ENCODE data around the gene SRSF10.
"Not testable (repeated sequence)": the region's sequence is repeated elsewhere in the genome, so short reads cannot be mapped to it uniquely, and the experiment has no call there.

The SRSF10 gene

GRCh38 chr1:23997812-23998211 is 17.7 kb upstream of the SRSF10 start:
- TF ChIP-seq CTCF (IDR thresholded peaks at IDR 0.05; ENCODE audit: low read depth, low read length), result no peak
- no peak for TF ChIP-seq EZH2phosphoT487 (IDR thresholded peaks at IDR 0.05; ENCODE audit: low read depth)
- no peaks in the 10 kb centered on the region for H3K79me2 ChIP-seq (ENCODE audit: low read length)
- H3K27ac ChIP-seq (ENCODE audit: low read length), result no peak overlapping the region
- no peaks in the 10 kb centered on the region for H3K4me1 ChIP-seq (ENCODE audit: low read length)
- H4K20me1 ChIP-seq (ENCODE audit: insufficient read depth, low read length), result no peaks in the 10 kb centered on the region
- no peak overlapping the region for H3K4me2 ChIP-seq (ENCODE audit: low read length)
- H3K4me3 ChIP-seq (ENCODE audit: low read length), result no peak overlapping the region
- H2AFZ ChIP-seq (ENCODE audit: low read depth, low read length), result no peak overlapping the region
- H3K36me3 ChIP-seq (replicated peaks; ENCODE audit: low read depth, low read length), result no peaks in the 10 kb centered on the region
- no peaks in the 10 kb centered on the region for H3K9me3 ChIP-seq (ENCODE audit: insufficient read depth, low read length)
- no peak overlapping the region for H3K9ac ChIP-seq (ENCODE audit: low read length)
- H3K27me3 ChIP-seq (ENCODE audit: low read depth, low read length), result no peaks in the 10 kb centered on the region

GRCh38 chr1:23996700-23997229 is 16.6 kb upstream of the SRSF10 start:
- H3K79me2 ChIP-seq (ENCODE audit: low read length), result no peaks in the 10 kb centered on the region
- H2AFZ ChIP-seq (ENCODE audit: low read depth, low read length), result no peak overlapping the region
- H3K9ac ChIP-seq (ENCODE audit: low read length), result no peak overlapping the region
- H3K4me1 ChIP-seq (ENCODE audit: low read length), result no peaks in the 10 kb centered on the region
- H3K27ac ChIP-seq (ENCODE audit: low read length), result no peak overlapping the region
- H3K4me3 ChIP-seq (ENCODE audit: low read length), result no peak overlapping the region
- H4K20me1 ChIP-seq (ENCODE audit: insufficient read depth, low read length), result no peaks in the 10 kb centered on the region
- no peaks in the 10 kb centered on the region for H3K36me3 ChIP-seq (replicated peaks; ENCODE audit: low read depth, low read length)
- no peak overlapping the region for H3K4me2 ChIP-seq (ENCODE audit: low read length)
- TF ChIP-seq CTCF (IDR thresholded peaks at IDR 0.05; ENCODE audit: low read depth, low read length), result no peak
- no peaks in the 10 kb centered on the region for H3K9me3 ChIP-seq (ENCODE audit: insufficient read depth, low read length)
- H3K27me3 ChIP-seq (ENCODE audit: low read depth, low read length), result no peaks in the 10 kb centered on the region

GRCh38 chr1:23995431-23995837 is 15.3 kb upstream of the SRSF10 start:
- no peaks in the 10 kb centered on the region for H3K79me2 ChIP-seq (ENCODE audit: low read length)
- no peaks in the 10 kb centered on the region for H3K27me3 ChIP-seq (ENCODE audit: low read depth, low read length)

GRCh38 chr1:23992011-23992410 is 11.9 kb upstream of the SRSF10 start:
- not testable (repeated sequence) for H3K4me3 ChIP-seq (ENCODE audit: low read length); H3K79me2 ChIP-seq (ENCODE audit: low read length); H3K4me1 ChIP-seq (ENCODE audit: low read length); H3K9ac ChIP-seq (ENCODE audit: low read length); H3K36me3 ChIP-seq (replicated peaks; ENCODE audit: low read depth, low read length); H3K27ac ChIP-seq (ENCODE audit: low read length); H3K27me3 ChIP-seq (ENCODE audit: low read depth, low read length); H3K4me2 ChIP-seq (ENCODE audit: low read length); H3K9me3 ChIP-seq (ENCODE audit: insufficient read depth, low read length); H4K20me1 ChIP-seq (ENCODE audit: insufficient read depth, low read length); H2AFZ ChIP-seq (ENCODE audit: low read depth, low read length)

More at GRCh38 chr1:23995431-23995837, 15.3 kb upstream of the SRSF10 start:
- H3K4me2 ChIP-seq (ENCODE audit: low read length), result no peak overlapping the region
- no peaks in the 10 kb centered on the region for H3K36me3 ChIP-seq (replicated peaks; ENCODE audit: low read depth, low read length)
- TF ChIP-seq CTCF (IDR thresholded peaks at IDR 0.05; ENCODE audit: low read depth, low read length) (no peak), EZH2phosphoT487 (IDR thresholded peaks at IDR 0.05; ENCODE audit: low read depth) (no peak)
- H3K9me3 ChIP-seq (ENCODE audit: insufficient read depth, low read length), result no peaks in the 10 kb centered on the region
- no peak overlapping the region for H3K27ac ChIP-seq (ENCODE audit: low read length)
- H3K4me3 ChIP-seq (ENCODE audit: low read length), result no peak overlapping the region
- H3K4me1 ChIP-seq (ENCODE audit: low read length), result no peaks in the 10 kb centered on the region
- H3K9ac ChIP-seq (ENCODE audit: low read length), result no peak overlapping the region
- H2AFZ ChIP-seq (ENCODE audit: low read depth, low read length), result no peak overlapping the region
- no peaks in the 10 kb centered on the region for H4K20me1 ChIP-seq (ENCODE audit: insufficient read depth, low read length)

- Histone ChIP-seq H3K27me3 (ENCODE audit: low read depth, low read length) (no peaks in the 10 kb centered on the region), H3K4me2 (ENCODE audit: low read length) (no peak overlapping the region), H4K20me1 (ENCODE audit: insufficient read depth, low read length) (no peaks in the 10 kb centered on the region), H3K4me3 (ENCODE audit: low read length) (no peak overlapping the region), H2AFZ (ENCODE audit: low read depth, low read length) (no peak overlapping the region), H3K36me3 (replicated peaks; ENCODE audit: low read depth, low read length) (no peaks in the 10 kb centered on the region), H3K9ac (ENCODE audit: low read length) (no peak overlapping the region), H3K4me1 (ENCODE audit: low read length) (no peaks in the 10 kb centered on the region), H3K79me2 (ENCODE audit: low read length) (no peaks in the 10 kb centered on the region), H3K9me3 (ENCODE audit: insufficient read depth, low read length) (no peaks in the 10 kb centered on the region), H3K27ac (ENCODE audit: low read length) (no peak overlapping the region)
- no peak for TF ChIP-seq EZH2phosphoT487 (IDR thresholded peaks at IDR 0.05; ENCODE audit: low read depth)
- no peak for TF ChIP-seq CTCF (IDR thresholded peaks at IDR 0.05; ENCODE audit: low read depth, low read length)
Observed at GRCh38 chr1:23989263-23989662, 9.1 kb upstream of the SRSF10 start.

- H3K4me2 ChIP-seq (ENCODE audit: low read length); H3K9ac ChIP-seq (ENCODE audit: low read length); H3K36me3 ChIP-seq (replicated peaks; ENCODE audit: low read depth, low read length); H3K27ac ChIP-seq (ENCODE audit: low read length); H3K4me3 ChIP-seq (ENCODE audit: low read length); H4K20me1 ChIP-seq (ENCODE audit: insufficient read depth, low read length); H3K9me3 ChIP-seq (ENCODE audit: insufficient read depth, low read length); H3K27me3 ChIP-seq (ENCODE audit: low read depth, low read length); H3K4me1 ChIP-seq (ENCODE audit: low read length); H2AFZ ChIP-seq (ENCODE audit: low read depth, low read length); H3K79me2 ChIP-seq (ENCODE audit: low read length): not testable (repeated sequence)
Observed at GRCh38 chr1:23987038-23987437, 6.9 kb upstream of the SRSF10 start.
